SK-N-SH treated with all-trans-retinoic acid at 6 μM for 48 hours (cell line): ENCODE results near the gene R3HDML.

Source experiments
- ATAC-seq: fragments of 200-7000 bp; cut with Tn5 transposase; 3 replicates; pipeline ENCODE4 v1.9.1; 2020; ENCODE audit warnings: mild to moderate bottlenecking, moderate library complexity
- ARNTL ChIP-seq: fragments of 450-650 bp; formaldehyde crosslinking; IDR thresholded peaks from 2 replicates; pipeline ENCODE4 v1.5.0; 2020; ENCODE audit warnings: low read depth, mild to moderate bottlenecking, moderate library complexity, borderline replicate concordance
- BACH2 ChIP-seq: fragments of 250-450 bp; sonication (Bioruptor Pico); IDR thresholded peaks from 2 replicates; pipeline ENCODE4 v1.9.0; 2021; ENCODE audit warnings: mild to moderate bottlenecking, borderline replicate concordance
- CSDC2 ChIP-seq: fragments of 250-450 bp; sonication (Bioruptor Pico); IDR thresholded peaks from 2 replicates; pipeline ENCODE4 v1.5.0; 2020; ENCODE audit warnings: mild to moderate bottlenecking, moderate library complexity
- ESRRG ChIP-seq: fragments of 250-450 bp; sonication (Bioruptor Pico); IDR thresholded peaks from 2 replicates; pipeline ENCODE4 v1.6.1; 2021; ENCODE audit warnings: mild to moderate bottlenecking
- GLIS3 ChIP-seq: fragments of 250-450 bp; sonication (Bioruptor Pico); IDR thresholded peaks from 2 replicates; pipeline ENCODE4 v1.5.0; 2020; ENCODE audit warnings: mild to moderate bottlenecking, moderate library complexity
- ISL1 ChIP-seq: fragments of 250-450 bp; sonication (Bioruptor Pico); IDR thresholded peaks from 2 replicates; pipeline ENCODE4 v2.1.2; 2022; ENCODE audit warnings: mild to moderate bottlenecking, moderate library complexity
- OSR1 ChIP-seq: fragments of 250-450 bp; sonication (Bioruptor Pico); IDR thresholded peaks from 2 replicates; pipeline ENCODE4 v1.8.0; 2022; ENCODE audit warnings: moderate library complexity, mild to moderate bottlenecking, inconsistent platforms
- PATZ1 ChIP-seq: fragments of 250-450 bp; sonication (Bioruptor Pico); IDR thresholded peaks from 2 replicates; pipeline ENCODE4 v1.8.0; 2020; ENCODE audit warnings: mild to moderate bottlenecking, moderate library complexity, borderline replicate concordance
- PPARA ChIP-seq: fragments of 250-450 bp; sonication (Bioruptor Pico); IDR thresholded peaks from 2 replicates; pipeline ENCODE4 v1.5.0; 2020; ENCODE audit warnings: mild to moderate bottlenecking, borderline replicate concordance
- RARB ChIP-seq: fragments of 250-450 bp; sonication (Bioruptor Pico); IDR thresholded peaks from 2 replicates; pipeline ENCODE4 v1.8.0; 2021; ENCODE audit warnings: mild to moderate bottlenecking, moderate library complexity
- TCF4 ChIP-seq: fragments of 250-450 bp; sonication (Bioruptor Pico); IDR thresholded peaks from 2 replicates; pipeline ENCODE4 v1.8.0; 2021; ENCODE audit warnings: mild to moderate bottlenecking, moderate library complexity, borderline replicate concordance
- TOX ChIP-seq: fragments of 250-450 bp; sonication (Bioruptor Pico); IDR thresholded peaks from 2 replicates; pipeline ENCODE4 v1.8.0; 2021; ENCODE audit warnings: mild to moderate bottlenecking, moderate library complexity, borderline replicate concordance
- ZC3H10 ChIP-seq: fragments of 250-450 bp; sonication (Bioruptor Pico); IDR thresholded peaks from 2 replicates; pipeline ENCODE4 v1.5.1; 2021; ENCODE audit warnings: mild to moderate bottlenecking, moderate library complexity
- ZFP3 ChIP-seq: fragments of 250-450 bp; sonication (Bioruptor Pico); IDR thresholded peaks from 2 replicates; pipeline ENCODE4 v1.5.0; 2020; ENCODE audit warnings: mild to moderate bottlenecking, moderate library complexity
- ZFP30 ChIP-seq: fragments of 450-650 bp; formaldehyde crosslinking; IDR thresholded peaks from 2 replicates; pipeline ENCODE4 v1.5.0; 2022; ENCODE audit warnings: mild to moderate bottlenecking, moderate library complexity
- ZNF70 ChIP-seq: fragments of 450-650 bp; formaldehyde crosslinking; IDR thresholded peaks from 2 replicates; pipeline ENCODE4 v1.5.0; 2020; ENCODE audit warnings: mild to moderate bottlenecking, moderate library complexity
- ZNF8 ChIP-seq: fragments of 450-650 bp; formaldehyde crosslinking; IDR thresholded peaks from 2 replicates; pipeline ENCODE4 v1.5.0; 2020; ENCODE audit warnings: mild to moderate bottlenecking, moderate library complexity
- TF ChIP-seq, protein P1 (sequence below): fragments of 250-450 bp; sonication (Bioruptor Pico); IDR thresholded peaks from 2 replicates; pipeline ENCODE4 v1.5.0; 2020; ENCODE audit warnings: mild to moderate bottlenecking, moderate library complexity
- TF ChIP-seq, protein P2 (sequence below): fragments of 250-450 bp; sonication (Bioruptor Pico); IDR thresholded peaks from 2 replicates; pipeline ENCODE4 v1.5.1; 2020; ENCODE audit warnings: low read depth, mild to moderate bottlenecking, moderate library complexity
- TF ChIP-seq, protein P3 (sequence below): fragments of 250-450 bp; sonication (Bioruptor Pico); IDR thresholded peaks from 2 replicates; pipeline ENCODE4 v1.8.0; 2021; ENCODE audit warnings: low read depth, mild to moderate bottlenecking, moderate library complexity, borderline replicate concordance
- TF ChIP-seq, protein P4 (sequence below): fragments of 250-450 bp; sonication (Bioruptor Pico); IDR thresholded peaks from 2 replicates; pipeline ENCODE4 v1.5.1; 2021; ENCODE audit warnings: mild to moderate bottlenecking, moderate library complexity

The R3HDML gene

GRCh38 chr20:44331201-44331600 is 5.6 kb upstream of the R3HDML start:
- ATAC-seq, result no peak
- TF ChIP-seq ARNTL (CRISPR knock-in tag) (no peak), ZNF70 (CRISPR knock-in tag) (no peak), ESRRG (no peak), ISL1 (CRISPR knock-in tag) (no peak)
- TF ChIP-seq, protein P1, sequence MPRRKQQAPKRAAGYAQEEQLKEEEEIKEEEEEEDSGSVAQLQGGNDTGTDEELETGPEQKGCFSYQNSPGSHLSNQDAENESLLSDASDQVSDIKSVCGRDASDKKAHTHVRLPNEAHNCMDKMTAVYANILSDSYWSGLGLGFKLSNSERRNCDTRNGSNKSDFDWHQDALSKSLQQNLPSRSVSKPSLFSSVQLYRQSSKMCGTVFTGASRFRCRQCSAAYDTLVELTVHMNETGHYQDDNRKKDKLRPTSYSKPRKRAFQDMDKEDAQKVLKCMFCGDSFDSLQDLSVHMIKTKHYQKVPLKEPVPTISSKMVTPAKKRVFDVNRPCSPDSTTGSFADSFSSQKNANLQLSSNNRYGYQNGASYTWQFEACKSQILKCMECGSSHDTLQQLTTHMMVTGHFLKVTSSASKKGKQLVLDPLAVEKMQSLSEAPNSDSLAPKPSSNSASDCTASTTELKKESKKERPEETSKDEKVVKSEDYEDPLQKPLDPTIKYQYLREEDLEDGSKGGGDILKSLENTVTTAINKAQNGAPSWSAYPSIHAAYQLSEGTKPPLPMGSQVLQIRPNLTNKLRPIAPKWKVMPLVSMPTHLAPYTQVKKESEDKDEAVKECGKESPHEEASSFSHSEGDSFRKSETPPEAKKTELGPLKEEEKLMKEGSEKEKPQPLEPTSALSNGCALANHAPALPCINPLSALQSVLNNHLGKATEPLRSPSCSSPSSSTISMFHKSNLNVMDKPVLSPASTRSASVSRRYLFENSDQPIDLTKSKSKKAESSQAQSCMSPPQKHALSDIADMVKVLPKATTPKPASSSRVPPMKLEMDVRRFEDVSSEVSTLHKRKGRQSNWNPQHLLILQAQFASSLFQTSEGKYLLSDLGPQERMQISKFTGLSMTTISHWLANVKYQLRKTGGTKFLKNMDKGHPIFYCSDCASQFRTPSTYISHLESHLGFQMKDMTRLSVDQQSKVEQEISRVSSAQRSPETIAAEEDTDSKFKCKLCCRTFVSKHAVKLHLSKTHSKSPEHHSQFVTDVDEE (CRISPR knock-in tag), result no peak

DNA sequence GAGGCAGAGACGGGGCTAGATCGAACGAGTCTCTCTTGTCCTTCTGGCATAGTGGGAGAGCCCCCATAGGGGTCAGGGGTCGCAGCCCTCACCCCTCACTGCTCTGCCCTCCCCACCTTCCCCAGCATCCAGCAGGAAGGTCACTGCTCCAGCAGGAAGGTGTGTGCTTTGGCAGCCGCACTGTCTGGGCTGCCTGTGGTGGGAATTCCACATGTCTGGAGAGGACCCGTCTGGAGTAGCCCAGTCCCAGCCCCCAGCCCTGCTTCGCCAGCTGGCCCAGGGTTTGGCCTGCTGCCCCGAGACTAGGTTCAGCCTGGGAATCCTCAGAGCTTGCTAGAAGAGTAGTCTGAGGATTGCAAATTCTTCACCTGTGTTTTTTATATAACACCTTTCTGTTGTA is 2.5 kb upstream of the R3HDML start:
- no peak for ATAC-seq
- TF ChIP-seq BACH2 (CRISPR knock-in tag), result no peak
- no peak for TF ChIP-seq ARNTL (CRISPR knock-in tag)
- TF ChIP-seq TOX (CRISPR knock-in tag), result no peak
- no peak for TF ChIP-seq ZNF8 (CRISPR knock-in tag)
- TF ChIP-seq RARB (CRISPR knock-in tag), result no peak
- TF ChIP-seq TCF4, result no peak
- no peak for TF ChIP-seq ZC3H10 (CRISPR knock-in tag)
- TF ChIP-seq, protein P2, sequence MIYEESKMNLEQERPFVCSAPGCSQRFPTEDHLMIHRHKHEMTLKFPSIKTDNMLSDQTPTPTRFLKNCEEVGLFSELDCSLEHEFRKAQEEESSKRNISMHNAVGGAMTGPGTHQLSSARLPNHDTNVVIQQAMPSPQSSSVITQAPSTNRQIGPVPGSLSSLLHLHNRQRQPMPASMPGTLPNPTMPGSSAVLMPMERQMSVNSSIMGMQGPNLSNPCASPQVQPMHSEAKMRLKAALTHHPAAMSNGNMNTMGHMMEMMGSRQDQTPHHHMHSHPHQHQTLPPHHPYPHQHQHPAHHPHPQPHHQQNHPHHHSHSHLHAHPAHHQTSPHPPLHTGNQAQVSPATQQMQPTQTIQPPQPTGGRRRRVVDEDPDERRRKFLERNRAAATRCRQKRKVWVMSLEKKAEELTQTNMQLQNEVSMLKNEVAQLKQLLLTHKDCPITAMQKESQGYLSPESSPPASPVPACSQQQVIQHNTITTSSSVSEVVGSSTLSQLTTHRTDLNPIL (CRISPR knock-in tag), result no peak
- TF ChIP-seq, protein P3, sequence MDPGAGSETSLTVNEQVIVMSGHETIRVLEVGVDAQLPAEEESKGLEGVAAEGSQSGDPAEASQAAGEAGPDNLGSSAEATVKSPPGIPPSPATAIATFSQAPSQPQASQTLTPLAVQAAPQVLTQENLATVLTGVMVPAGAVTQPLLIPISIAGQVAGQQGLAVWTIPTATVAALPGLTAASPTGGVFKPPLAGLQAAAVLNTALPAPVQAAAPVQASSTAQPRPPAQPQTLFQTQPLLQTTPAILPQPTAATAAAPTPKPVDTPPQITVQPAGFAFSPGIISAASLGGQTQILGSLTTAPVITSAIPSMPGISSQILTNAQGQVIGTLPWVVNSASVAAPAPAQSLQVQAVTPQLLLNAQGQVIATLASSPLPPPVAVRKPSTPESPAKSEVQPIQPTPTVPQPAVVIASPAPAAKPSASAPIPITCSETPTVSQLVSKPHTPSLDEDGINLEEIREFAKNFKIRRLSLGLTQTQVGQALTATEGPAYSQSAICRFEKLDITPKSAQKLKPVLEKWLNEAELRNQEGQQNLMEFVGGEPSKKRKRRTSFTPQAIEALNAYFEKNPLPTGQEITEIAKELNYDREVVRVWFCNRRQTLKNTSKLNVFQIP (CRISPR knock-in tag), result no peak
- TF ChIP-seq PPARA, result no peak
- TF ChIP-seq, protein P4, sequence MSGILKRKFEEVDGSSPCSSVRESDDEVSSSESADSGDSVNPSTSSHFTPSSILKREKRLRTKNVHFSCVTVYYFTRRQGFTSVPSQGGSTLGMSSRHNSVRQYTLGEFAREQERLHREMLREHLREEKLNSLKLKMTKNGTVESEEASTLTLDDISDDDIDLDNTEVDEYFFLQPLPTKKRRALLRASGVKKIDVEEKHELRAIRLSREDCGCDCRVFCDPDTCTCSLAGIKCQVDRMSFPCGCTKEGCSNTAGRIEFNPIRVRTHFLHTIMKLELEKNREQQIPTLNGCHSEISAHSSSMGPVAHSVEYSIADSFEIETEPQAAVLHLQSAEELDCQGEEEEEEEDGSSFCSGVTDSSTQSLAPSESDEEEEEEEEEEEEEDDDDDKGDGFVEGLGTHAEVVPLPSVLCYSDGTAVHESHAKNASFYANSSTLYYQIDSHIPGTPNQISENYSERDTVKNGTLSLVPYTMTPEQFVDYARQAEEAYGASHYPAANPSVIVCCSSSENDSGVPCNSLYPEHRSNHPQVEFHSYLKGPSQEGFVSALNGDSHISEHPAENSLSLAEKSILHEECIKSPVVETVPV (CRISPR knock-in tag), result no peak
- no peak for TF ChIP-seq ZNF70 (CRISPR knock-in tag)
- no peak for TF ChIP-seq ZFP30 (CRISPR knock-in tag)
- no peak for TF ChIP-seq ZFP3
- TF ChIP-seq, protein P1 (CRISPR knock-in tag), result no peak
- no peak for TF ChIP-seq PATZ1
- no peak for TF ChIP-seq OSR1 (CRISPR knock-in tag)
- TF ChIP-seq GLIS3 (CRISPR knock-in tag), result no peak
- no peak for TF ChIP-seq CSDC2 (CRISPR knock-in tag)
